Measurements from ENCODE around the gene CHAMP1. TPM values are rescaled to one million over a fixed set of nuclear protein-coding genes. Genes with fewer than 3 reads are reported as not detected.

CHAMP1 gene
- total and polyA plus RNA-seq, 2 donors: 5.7 to 8.7 TPM

GRCh38 chr13:114279146-114279545 lies 35.2 kb upstream of the CHAMP1 start:
- peak in 1 of 9 donors; percentile 17 for DNase-seq (ENCODE audit: low read depth in 6 of 9, low spot score in 9 of 9)
- peaks cover 22 to 37% of the 10 kb centered on the region in 2 donors for H3K36me3 ChIP-seq (ENCODE audit: control insufficient read depth in 2 of 2, insufficient read depth in 2 of 2, low read length in 1 of 2)
- peak overlapping the region in 1 of 2 donors; percentile 73 for H3K27ac ChIP-seq (ENCODE audit: low read depth in 1 of 2, low read length in 1 of 2)
- 96% methylated on average over 4 of the region's 4 CpGs for WGBS
- H3K27me3 ChIP-seq (ENCODE audit: control insufficient read depth in 2 of 2, insufficient read depth in 1 of 2, low read length in 1 of 2): no peaks in the 10 kb centered on the region
- H3K4me1 ChIP-seq (ENCODE audit: control insufficient read depth in 2 of 2, insufficient read depth in 2 of 2, low read length in 2 of 2): peaks cover 4 to 22% of the 10 kb centered on the region in 2 donors
- H3K4me3 ChIP-seq (ENCODE audit: low read length in 2 of 2): no peak overlapping the region
- H3K9me3 ChIP-seq (ENCODE audit: control insufficient read depth in 2 of 2, insufficient read depth in 1 of 2, low read length in 1 of 2): no peaks in the 10 kb centered on the region

GRCh38 chr13:114279758-114280355 lies 34.4 kb upstream of the CHAMP1 start:
- Histone ChIP-seq H3K4me3 (ENCODE audit: low read length in 2 of 2) (no peak overlapping the region), H3K4me1 (ENCODE audit: control insufficient read depth in 2 of 2, insufficient read depth in 2 of 2, low read length in 2 of 2) (peaks cover 4 to 22% of the 10 kb centered on the region in 2 donors), H3K36me3 (ENCODE audit: control insufficient read depth in 2 of 2, insufficient read depth in 2 of 2, low read length in 1 of 2) (peaks cover 18 to 33% of the 10 kb centered on the region in 2 donors), H3K27ac (ENCODE audit: low read depth in 1 of 2, low read length in 1 of 2) (peak overlapping the region; percentile 55 to 73), H3K27me3 (ENCODE audit: control insufficient read depth in 2 of 2, insufficient read depth in 1 of 2, low read length in 1 of 2) (no peaks in the 10 kb centered on the region), H3K9me3 (ENCODE audit: control insufficient read depth in 2 of 2, insufficient read depth in 1 of 2, low read length in 1 of 2) (no peaks in the 10 kb centered on the region)
- DNase-seq (ENCODE audit: low read depth in 6 of 9, low spot score in 9 of 9): no peak
- 97% methylated on average over 2 of the region's 2 CpGs for WGBS

- peak within 1 kb of the TSS; percentile 58 to 73 for H3K4me3 ChIP-seq (ENCODE audit: low read length in 2 of 2)
- DNase-seq (ENCODE audit: low read depth in 6 of 9, low spot score in 9 of 9): peak; percentile 76 to 96 (median 92)
- no peaks in the 10 kb centered on the region for H3K9me3 ChIP-seq (ENCODE audit: control insufficient read depth in 2 of 2, insufficient read depth in 1 of 2, low read length in 1 of 2)
- H3K36me3 ChIP-seq (ENCODE audit: control insufficient read depth in 2 of 2, insufficient read depth in 2 of 2, low read length in 1 of 2): peaks cover 10 to 31% of the 10 kb centered on the region in 2 donors
- peak within 1 kb of the TSS; percentile 98 to 100 for H3K27ac ChIP-seq (ENCODE audit: low read depth in 1 of 2, low read length in 1 of 2)
- peaks cover 4 to 22% of the 10 kb centered on the region in 2 donors for H3K4me1 ChIP-seq (ENCODE audit: control insufficient read depth in 2 of 2, insufficient read depth in 2 of 2, low read length in 2 of 2)
- WGBS: under 1% methylated on average over 77 of the region's 89 CpGs
- no peaks in the 10 kb centered on the region for H3K27me3 ChIP-seq (ENCODE audit: control insufficient read depth in 2 of 2, insufficient read depth in 1 of 2, low read length in 1 of 2)
Measured at GRCh38 chr13:114281351-114282040, 32.8 kb upstream of the CHAMP1 start, which contains the start of gene UPF3A. TSS of gene UPF3A (plus strand) at chr13:114281601. CDS start at chr13:114281640, 39 bp downstream.

GRCh38 chr13:114282041-114282670 lies 32.1 kb upstream of the CHAMP1 start:
- peak; percentile 41 to 89 (median 67) for DNase-seq (ENCODE audit: low read depth in 6 of 9, low spot score in 9 of 9)
- H3K4me1 ChIP-seq (ENCODE audit: control insufficient read depth in 2 of 2, insufficient read depth in 2 of 2, low read length in 2 of 2): peaks cover 4 to 22% of the 10 kb centered on the region in 2 donors

GRCh38 chr13:114283576-114283975 lies 30.7 kb upstream of the CHAMP1 start:
- WGBS: 88% methylated on average over 3 of the region's 3 CpGs
- DNase-seq (ENCODE audit: low read depth in 6 of 9, low spot score in 9 of 9): peak in 1 of 9 donors; percentile 24
- H3K27ac ChIP-seq (ENCODE audit: low read depth in 1 of 2, low read length in 1 of 2): peak overlapping the region in 1 of 2 donors; percentile 35
- no peaks in the 10 kb centered on the region for H3K9me3 ChIP-seq (ENCODE audit: control insufficient read depth in 2 of 2, insufficient read depth in 1 of 2, low read length in 1 of 2)
- peaks cover 26 to 41% of the 10 kb centered on the region in 2 donors for H3K36me3 ChIP-seq (ENCODE audit: control insufficient read depth in 2 of 2, insufficient read depth in 2 of 2, low read length in 1 of 2)
- peaks cover 4 to 22% of the 10 kb centered on the region in 2 donors for H3K4me1 ChIP-seq (ENCODE audit: control insufficient read depth in 2 of 2, insufficient read depth in 2 of 2, low read length in 2 of 2)
- no peaks in the 10 kb centered on the region for H3K27me3 ChIP-seq (ENCODE audit: control insufficient read depth in 2 of 2, insufficient read depth in 1 of 2, low read length in 1 of 2)
- no peak overlapping the region for H3K4me3 ChIP-seq (ENCODE audit: low read length in 2 of 2)

More at GRCh38 chr13:114282041-114282670, 32.1 kb upstream of the CHAMP1 start:
- H3K4me3 ChIP-seq (ENCODE audit: low read length in 2 of 2): peak overlapping the region; percentile 58 to 73
- H3K36me3 ChIP-seq (ENCODE audit: control insufficient read depth in 2 of 2, insufficient read depth in 2 of 2, low read length in 1 of 2): peaks cover 15 to 35% of the 10 kb centered on the region in 2 donors
- peak overlapping the region; percentile 68 to 100 for H3K27ac ChIP-seq (ENCODE audit: low read depth in 1 of 2, low read length in 1 of 2)
- H3K9me3 ChIP-seq (ENCODE audit: control insufficient read depth in 2 of 2, insufficient read depth in 1 of 2, low read length in 1 of 2): no peaks in the 10 kb centered on the region
- WGBS: under 1% methylated on average over 50 of the region's 50 CpGs
- H3K27me3 ChIP-seq (ENCODE audit: control insufficient read depth in 2 of 2, insufficient read depth in 1 of 2, low read length in 1 of 2): no peaks in the 10 kb centered on the region

- no peak for DNase-seq (ENCODE audit: low read depth in 6 of 9, low spot score in 9 of 9)
- Histone ChIP-seq H3K9me3 (ENCODE audit: control insufficient read depth in 2 of 2, insufficient read depth in 1 of 2, low read length in 1 of 2) (no peaks in the 10 kb centered on the region), H3K4me1 (ENCODE audit: control insufficient read depth in 2 of 2, insufficient read depth in 2 of 2, low read length in 2 of 2) (peaks cover 4 to 17% of the 10 kb centered on the region in 2 donors), H3K4me3 (ENCODE audit: low read length in 2 of 2) (no peak overlapping the region), H3K27me3 (ENCODE audit: control insufficient read depth in 2 of 2, insufficient read depth in 1 of 2, low read length in 1 of 2) (no peaks in the 10 kb centered on the region), H3K36me3 (ENCODE audit: control insufficient read depth in 2 of 2, insufficient read depth in 2 of 2, low read length in 1 of 2) (peaks cover 36 to 44% of the 10 kb centered on the region in 2 donors), H3K27ac (ENCODE audit: low read depth in 1 of 2, low read length in 1 of 2) (no peak overlapping the region)
- WGBS: 98% methylated on average over 8 of the region's 8 CpGs
Measured at GRCh38 chr13:114284680-114285079, 29.6 kb upstream of the CHAMP1 start.

- over 99% methylated on average over 4 of the region's 4 CpGs for WGBS
- no peak overlapping the region for H3K4me3 ChIP-seq (ENCODE audit: low read length in 2 of 2)
Measured at GRCh38 chr13:114285166-114285808, 29.0 kb upstream of the CHAMP1 start.

GRCh38 chr13:114286808-114287207 lies 27.5 kb upstream of the CHAMP1 start:
- Histone ChIP-seq H3K27ac (ENCODE audit: low read depth in 1 of 2, low read length in 1 of 2) (no peak overlapping the region), H3K27me3 (ENCODE audit: control insufficient read depth in 2 of 2, insufficient read depth in 1 of 2, low read length in 1 of 2) (no peaks in the 10 kb centered on the region), H3K4me3 (ENCODE audit: low read length in 2 of 2) (no peak overlapping the region), H3K36me3 (ENCODE audit: control insufficient read depth in 2 of 2, insufficient read depth in 2 of 2, low read length in 1 of 2) (peaks cover 41 to 57% of the 10 kb centered on the region in 2 donors), H3K4me1 (ENCODE audit: control insufficient read depth in 2 of 2, insufficient read depth in 2 of 2, low read length in 2 of 2) (peaks cover 4 to 7% of the 10 kb centered on the region in 2 donors), H3K9me3 (ENCODE audit: control insufficient read depth in 2 of 2, insufficient read depth in 1 of 2, low read length in 1 of 2) (no peaks in the 10 kb centered on the region)
- no peak for DNase-seq (ENCODE audit: low read depth in 6 of 9, low spot score in 9 of 9)
- WGBS: 97% methylated on average over 8 of the region's 8 CpGs

More at GRCh38 chr13:114285166-114285808, 29.0 kb upstream of the CHAMP1 start:
- Histone ChIP-seq H3K27ac (ENCODE audit: low read depth in 1 of 2, low read length in 1 of 2) (no peak overlapping the region), H3K27me3 (ENCODE audit: control insufficient read depth in 2 of 2, insufficient read depth in 1 of 2, low read length in 1 of 2) (no peaks in the 10 kb centered on the region), H3K9me3 (ENCODE audit: control insufficient read depth in 2 of 2, insufficient read depth in 1 of 2, low read length in 1 of 2) (no peaks in the 10 kb centered on the region), H3K4me1 (ENCODE audit: control insufficient read depth in 2 of 2, insufficient read depth in 2 of 2, low read length in 2 of 2) (peaks cover 4 to 14% of the 10 kb centered on the region in 2 donors), H3K36me3 (ENCODE audit: control insufficient read depth in 2 of 2, insufficient read depth in 2 of 2, low read length in 1 of 2) (peaks cover 40 to 50% of the 10 kb centered on the region in 2 donors)
- DNase-seq (ENCODE audit: low read depth in 6 of 9, low spot score in 9 of 9): no peak
